Bronchus fibroblast of lung (primary cell): ENCODE results near the gene AQP3. TPM values are rescaled to one million over a fixed set of nuclear protein-coding genes. Genes with fewer than 3 reads are reported as not detected.

Experiments
- total RNA-seq: library from RNA; depleted of rRNA; stranded (reverse); fragments of >200 nt; gene quantifications from 2 replicates; pipeline ENCODE4 v1.2.3, GENCODE V29; 2015

Gene AQP3
- total RNA-seq, result 2.4 and 3.5 TPM in 2 replicates

GRCh38 chr9:33446946-33447798 is at the start of gene AQP3:
TSS of gene AQP3 (minus strand) at chr9:33447593. CDS start at chr9:33447530, 63 bp downstream.

GRCh38 chr9:33473643-33474352 is 26.4 kb upstream of the AQP3 start, which contains the start of gene NOL6:
TSS of gene NOL6 (minus strand) at chr9:33473924. CDS start at chr9:33473842, 82 bp downstream.

GRCh38 chr9:33402371-33402770 is 45.0 kb downstream of the AQP3 start, which contains the start of gene AQP7:
TSS of gene AQP7 (minus strand) at chr9:33402568. CDS start at chr9:33401262, 1,306 bp downstream.

Other genes starting within 250 kb of the AQP3 start
- not detected in 2 replicates for gene SPINK4, start 207.4 kb downstream of the AQP3 start, total RNA-seq
- 41.6 and 51.4 TPM in 2 replicates for gene BAG1, start 182.9 kb downstream of the AQP3 start, total RNA-seq
- gene CHMP5, start 182.5 kb downstream of the AQP3 start, total RNA-seq, result 52.2 and 66.9 TPM in 2 replicates
- gene NFX1, start 157.1 kb downstream of the AQP3 start, total RNA-seq, result 15.8 and 18.0 TPM in 2 replicates
- not detected in 2 replicates for gene AQP7, start 45.0 kb downstream of the AQP3 start, total RNA-seq
- 30.8 and 31.5 TPM in 2 replicates for gene NOL6, start 26.3 kb upstream of the AQP3 start, total RNA-seq
- 0.17 and 0.74 TPM in 2 replicates for gene ANKRD18B, start 76.7 kb upstream of the AQP3 start, total RNA-seq